A673 (cell line): ENCODE results near the gene SDF4. TPM values are rescaled to one million over a fixed set of nuclear protein-coding genes. Genes with fewer than 3 reads are reported as not detected.

Source experiments
- BruUV-seq: library from RNA; stranded (reverse); fragments of 400-500 nt; replicated peaks from 2 replicates; lab custom pipeline; 2021; lab: Mats Ljungman, UMichigan
- CTCF ChIA-PET: fragments of 300-600 bp; sonication (Branson Sonifier 250); formaldehyde crosslinking; loops from one replicate; lab custom pipeline; 2022; ENCODE audit warnings: antibody characterized with exemption; lab: Charles Lee
- POLR2A ChIA-PET: fragments of 300-600 bp; sonication (Branson Sonifier 250); formaldehyde crosslinking; loops from one replicate; lab custom pipeline; 2022; ENCODE audit warnings: antibody characterized with exemption; ENCODE audit not compliant: low non-redundant PET; lab: Charles Lee
- DNase-seq: peaks from one replicate; pipeline ENCODE4 v3.0.0-alpha.2; 2015; ENCODE audit warnings: low spot score
- H3K27ac ChIP-seq: fragments of 200-600 bp; sonication (generic); 2 replicates; pipeline ENCODE4 v1.5.1; 2016; ENCODE audit warnings: mixed run types, low read depth, mild to moderate bottlenecking, mixed read lengths, antibody characterized with exemption, low read length; ENCODE audit not compliant: poor library complexity, severe bottlenecking
- H3K27me3 ChIP-seq: fragments of 200-600 bp; sonication (generic); replicated peaks from 2 replicates; pipeline ENCODE4 v1.6.1; 2017; ENCODE audit warnings: mixed run types, low read depth, mild to moderate bottlenecking, mixed read lengths, antibody characterized with exemption, low read length; ENCODE audit not compliant: insufficient read depth, poor library complexity
- H3K36me3 ChIP-seq: fragments of 200-600 bp; sonication (generic); 2 replicates; pipeline ENCODE4 v1.6.1; 2016; ENCODE audit warnings: mixed run types, mild to moderate bottlenecking, mixed read lengths, antibody characterized with exemption, low read length; ENCODE audit not compliant: insufficient read depth, poor library complexity, severe bottlenecking
- H3K4me1 ChIP-seq: fragments of 200-600 bp; sonication (generic); 2 replicates; pipeline ENCODE4 v1.6.1; 2017; ENCODE audit warnings: mixed run types, mild to moderate bottlenecking, mixed read lengths, antibody characterized with exemption, low read length; ENCODE audit not compliant: insufficient read depth, poor library complexity, severe bottlenecking
- H3K4me3 ChIP-seq: fragments of 200-600 bp; sonication (generic); 2 replicates; pipeline ENCODE4 v1.5.1; 2016; ENCODE audit warnings: low read depth, mixed run types, mild to moderate bottlenecking, mixed read lengths, low read length; ENCODE audit not compliant: poor library complexity, severe bottlenecking
- H3K9me3 ChIP-seq: fragments of 200-600 bp; sonication (generic); 2 replicates; pipeline ENCODE4 v1.6.1; 2016; ENCODE audit warnings: mixed run types, low read depth, mild to moderate bottlenecking, mixed read lengths, antibody characterized with exemption, low read length; ENCODE audit not compliant: poor library complexity, severe bottlenecking
- EZH2 ChIP-seq: fragments of 200-600 bp; sonication (generic); IDR thresholded peaks from 2 replicates; pipeline ENCODE4 v1.6.1; 2017; ENCODE audit warnings: borderline replicate concordance, low read depth, mild to moderate bottlenecking, mixed read lengths, antibody characterized with exemption, low read length; ENCODE audit not compliant: poor library complexity, severe bottlenecking
- intact Hi-C: fragments of 100-400 bp; cut with micrococcal nuclease; formaldehyde crosslinking; loops from one replicate; pipeline ENCODE4 v1.10.0; 2022; ENCODE audit not compliant: unreplicated experiment
- total RNA-seq: library from RNA; stranded (reverse); gene quantifications from 2 replicates; pipeline ENCODE4 v1.2.3, GENCODE V29; 2021
- TF ChIP-seq, protein P1 (sequence below): fragments of 300-800, 200-600 bp; sonication (generic); conservative IDR thresholded peaks from 2 replicates; pipeline ENCODE4 v1.5.1; 2017; ENCODE audit warnings: low read depth, mild to moderate bottlenecking, antibody characterized with exemption, low read length, moderate library complexity, mixed read lengths

Gene SDF4
- total RNA-seq, 1 experiment from 2014 or later = 133 TPM

DNA sequence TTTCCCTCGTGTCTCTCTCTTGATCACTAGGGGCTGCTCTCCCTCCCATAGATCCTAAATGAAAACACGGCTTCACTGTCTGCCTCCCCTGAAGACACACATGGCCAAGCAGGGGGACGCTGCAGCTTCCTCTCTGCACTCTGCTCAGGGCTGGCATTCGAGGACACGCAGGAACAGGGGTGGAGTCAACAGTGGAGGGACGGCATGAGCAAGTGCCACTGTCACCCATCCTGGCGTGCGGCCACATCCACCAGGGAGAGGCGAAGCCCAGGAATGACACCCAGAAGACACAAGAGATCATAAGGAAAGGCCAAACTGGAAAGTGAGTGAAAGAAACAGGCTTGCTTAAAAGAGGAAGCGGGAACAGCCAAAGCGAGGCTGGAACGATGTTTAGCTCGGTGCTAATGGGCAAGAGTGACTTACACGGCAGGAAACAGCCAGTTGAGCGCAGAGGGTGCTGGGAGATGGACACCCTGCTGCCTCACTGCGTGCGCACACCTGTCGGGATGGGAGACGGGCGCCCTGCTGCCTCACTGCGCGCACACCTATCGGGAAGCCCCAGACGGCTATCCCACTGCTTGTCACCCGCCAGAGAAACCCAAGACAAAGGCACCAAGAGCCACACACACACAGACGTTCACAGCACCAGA, 28.3 kb upstream of the SDF4 start:
- CTCF ChIA-PET = no interaction called here
- Histone ChIP-seq H3K4me1 (no peaks in the 10 kb centered on the region), H3K27ac (no peak overlapping the region), H3K9me3 (no peaks in the 10 kb centered on the region), H3K36me3 (peaks cover 47% of the 10 kb centered on the region), H3K4me3 (no peak overlapping the region), H3K27me3 (no peaks in the 10 kb centered on the region)
- TF ChIP-seq EZH2 = no peak
- TF ChIP-seq, protein P1, sequence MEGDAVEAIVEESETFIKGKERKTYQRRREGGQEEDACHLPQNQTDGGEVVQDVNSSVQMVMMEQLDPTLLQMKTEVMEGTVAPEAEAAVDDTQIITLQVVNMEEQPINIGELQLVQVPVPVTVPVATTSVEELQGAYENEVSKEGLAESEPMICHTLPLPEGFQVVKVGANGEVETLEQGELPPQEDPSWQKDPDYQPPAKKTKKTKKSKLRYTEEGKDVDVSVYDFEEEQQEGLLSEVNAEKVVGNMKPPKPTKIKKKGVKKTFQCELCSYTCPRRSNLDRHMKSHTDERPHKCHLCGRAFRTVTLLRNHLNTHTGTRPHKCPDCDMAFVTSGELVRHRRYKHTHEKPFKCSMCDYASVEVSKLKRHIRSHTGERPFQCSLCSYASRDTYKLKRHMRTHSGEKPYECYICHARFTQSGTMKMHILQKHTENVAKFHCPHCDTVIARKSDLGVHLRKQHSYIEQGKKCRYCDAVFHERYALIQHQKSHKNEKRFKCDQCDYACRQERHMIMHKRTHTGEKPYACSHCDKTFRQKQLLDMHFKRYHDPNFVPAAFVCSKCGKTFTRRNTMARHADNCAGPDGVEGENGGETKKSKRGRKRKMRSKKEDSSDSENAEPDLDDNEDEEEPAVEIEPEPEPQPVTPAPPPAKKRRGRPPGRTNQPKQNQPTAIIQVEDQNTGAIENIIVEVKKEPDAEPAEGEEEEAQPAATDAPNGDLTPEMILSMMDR = no peak
- intact Hi-C loops = no loop called here
- no TSS peak for BruUV-seq
- DNase-seq = no peak
- POLR2A ChIA-PET = no interaction called here

DNA sequence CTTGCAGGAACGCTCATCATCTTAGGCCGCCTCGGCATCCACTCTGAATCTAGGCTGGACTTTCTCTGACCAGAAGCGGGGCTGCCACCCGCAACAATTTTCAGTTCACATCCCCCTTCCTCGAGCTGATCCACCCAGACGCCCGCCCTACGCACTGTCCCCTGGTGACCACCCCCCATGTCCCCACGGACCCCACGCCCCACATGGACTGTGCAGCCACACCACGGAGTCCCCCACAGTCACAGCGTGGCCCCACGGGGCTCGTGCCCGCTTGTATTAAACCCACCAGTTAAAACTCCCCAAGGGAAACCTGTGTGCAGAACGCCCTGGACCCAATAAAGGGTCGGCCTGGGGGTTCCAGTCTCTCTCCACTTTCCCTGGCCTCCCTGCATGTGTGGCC, 27.7 kb upstream of the SDF4 start:
- peaks cover 49% of the 10 kb centered on the region for H3K36me3 ChIP-seq

DNA sequence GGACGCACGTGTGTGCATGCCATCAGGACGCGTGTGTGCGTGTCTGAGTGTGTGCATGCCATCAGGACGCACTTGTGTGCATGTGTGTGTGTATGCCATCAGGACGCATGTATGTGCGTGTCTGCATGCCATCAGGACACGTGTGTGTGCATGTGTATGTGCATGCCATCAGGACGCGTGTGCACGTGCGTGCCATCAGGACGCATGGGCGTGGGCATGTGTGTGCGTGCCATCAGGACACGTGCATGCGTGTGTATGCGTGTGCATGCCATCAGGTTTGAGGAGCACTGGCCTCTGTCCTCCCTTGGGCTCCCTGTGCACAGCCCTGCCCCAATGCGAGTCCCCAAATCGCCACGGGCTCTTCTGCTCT, 27.3 kb upstream of the SDF4 start:
- ChIA-PET CTCF (no interaction called here), POLR2A (no interaction called here)
- no peak overlapping the region for H3K4me3 ChIP-seq
- no peaks in the 10 kb centered on the region for H3K4me1 ChIP-seq
- intact Hi-C loops = no loop called here
- no peak overlapping the region for H3K27ac ChIP-seq
- no peaks in the 10 kb centered on the region for H3K27me3 ChIP-seq
- BruUV-seq = no TSS peak
- peaks cover 51% of the 10 kb centered on the region for H3K36me3 ChIP-seq
- no peak for DNase-seq
- no peaks in the 10 kb centered on the region for H3K9me3 ChIP-seq
- TF ChIP-seq EZH2 = no peak
- TF ChIP-seq, protein P1 = no peak

More for the DNA sequence above, 27.7 kb upstream of the SDF4 start:
- H3K27ac ChIP-seq = no peak overlapping the region
- H3K4me3 ChIP-seq = no peak overlapping the region
- ChIA-PET POLR2A (no interaction called here), CTCF (no interaction called here)
- TF ChIP-seq EZH2 = no peak
- no TSS peak for BruUV-seq
- H3K4me1 ChIP-seq = no peaks in the 10 kb centered on the region
- DNase-seq = no peak
- no peaks in the 10 kb centered on the region for H3K9me3 ChIP-seq
- H3K27me3 ChIP-seq = no peaks in the 10 kb centered on the region
- intact Hi-C loops = no loop called here
